C4-2B (cell line): ENCODE measurements around the gene UGT1A3.

Experiments
- H3K27ac ChIP-seq: fragments of 450-650 bp; 2 replicates; pipeline ENCODE4 v1.5.1; 2017
- ZFX ChIP-seq: fragments of 450-650 bp; IDR thresholded peaks from 2 replicates; pipeline ENCODE4 v1.6.1; 2017
- TF ChIP-seq, protein P1 (sequence below): fragments of 450-650 bp; conservative IDR thresholded peaks from 2 replicates; pipeline ENCODE4 v1.5.1; 2017; ENCODE audit warnings: mild to moderate bottlenecking

Gene UGT1A3

DNA sequence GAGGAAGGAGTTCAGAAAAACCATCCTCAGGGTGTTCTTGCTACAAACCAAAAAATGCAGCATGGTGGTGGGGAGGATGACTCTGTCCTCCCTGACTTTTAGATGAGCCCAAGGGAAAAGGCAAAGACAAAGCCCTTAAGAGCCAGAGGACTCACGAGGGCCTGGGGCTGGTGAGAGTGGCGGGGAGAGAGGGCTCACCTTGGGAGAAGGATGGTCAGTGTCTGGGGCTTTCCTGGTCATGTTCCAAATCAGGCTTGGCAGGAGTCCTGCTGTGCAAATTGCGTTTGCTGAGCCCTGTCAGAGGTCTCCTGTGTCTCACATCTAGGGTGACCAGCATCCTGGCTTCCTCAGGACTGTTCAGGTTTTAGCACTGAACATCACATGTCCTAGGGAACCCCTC is 35.9 kb downstream of the UGT1A3 start:
- H3K27ac ChIP-seq: no peak overlapping the region
- TF ChIP-seq, protein P1, sequence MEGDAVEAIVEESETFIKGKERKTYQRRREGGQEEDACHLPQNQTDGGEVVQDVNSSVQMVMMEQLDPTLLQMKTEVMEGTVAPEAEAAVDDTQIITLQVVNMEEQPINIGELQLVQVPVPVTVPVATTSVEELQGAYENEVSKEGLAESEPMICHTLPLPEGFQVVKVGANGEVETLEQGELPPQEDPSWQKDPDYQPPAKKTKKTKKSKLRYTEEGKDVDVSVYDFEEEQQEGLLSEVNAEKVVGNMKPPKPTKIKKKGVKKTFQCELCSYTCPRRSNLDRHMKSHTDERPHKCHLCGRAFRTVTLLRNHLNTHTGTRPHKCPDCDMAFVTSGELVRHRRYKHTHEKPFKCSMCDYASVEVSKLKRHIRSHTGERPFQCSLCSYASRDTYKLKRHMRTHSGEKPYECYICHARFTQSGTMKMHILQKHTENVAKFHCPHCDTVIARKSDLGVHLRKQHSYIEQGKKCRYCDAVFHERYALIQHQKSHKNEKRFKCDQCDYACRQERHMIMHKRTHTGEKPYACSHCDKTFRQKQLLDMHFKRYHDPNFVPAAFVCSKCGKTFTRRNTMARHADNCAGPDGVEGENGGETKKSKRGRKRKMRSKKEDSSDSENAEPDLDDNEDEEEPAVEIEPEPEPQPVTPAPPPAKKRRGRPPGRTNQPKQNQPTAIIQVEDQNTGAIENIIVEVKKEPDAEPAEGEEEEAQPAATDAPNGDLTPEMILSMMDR: no peak
- TF ChIP-seq ZFX: no peak

- TF ChIP-seq, protein P1: no peak
- TF ChIP-seq ZFX: no peak
- H3K27ac ChIP-seq: no peak overlapping the region
These were observed 37.6 kb downstream of the UGT1A3 start for GRCh38 chr2:233766416-233766815.

GRCh38 chr2:233768076-233768475 is 39.2 kb downstream of the UGT1A3 start:
- H3K27ac ChIP-seq: no peak overlapping the region
- no peak for TF ChIP-seq ZFX
- TF ChIP-seq, protein P1: no peak

- no peak for TF ChIP-seq ZFX
- TF ChIP-seq, protein P1: no peak
- H3K27ac ChIP-seq: no peak overlapping the region
These were observed 40.4 kb downstream of the UGT1A3 start for GRCh38 chr2:233769260-233769659.

DNA sequence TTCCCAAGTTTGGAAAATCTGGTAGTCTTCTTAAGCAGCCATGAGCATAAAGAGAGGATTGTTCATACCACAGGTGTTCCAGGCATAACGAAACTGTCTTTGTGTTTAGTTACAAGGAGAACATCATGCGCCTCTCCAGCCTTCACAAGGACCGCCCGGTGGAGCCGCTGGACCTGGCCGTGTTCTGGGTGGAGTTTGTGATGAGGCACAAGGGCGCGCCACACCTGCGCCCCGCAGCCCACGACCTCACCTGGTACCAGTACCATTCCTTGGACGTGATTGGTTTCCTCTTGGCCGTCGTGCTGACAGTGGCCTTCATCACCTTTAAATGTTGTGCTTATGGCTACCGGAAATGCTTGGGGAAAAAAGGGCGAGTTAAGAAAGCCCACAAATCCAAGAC is 43.3 kb downstream of the UGT1A3 start:
- TF ChIP-seq ZFX: no peak
- TF ChIP-seq, protein P1: no peak
- no peak overlapping the region for H3K27ac ChIP-seq

- no peak for TF ChIP-seq ZFX
- TF ChIP-seq, protein P1: peak; percentile 49
- no peak overlapping the region for H3K27ac ChIP-seq
These were observed 43.7 kb downstream of the UGT1A3 start for GRCh38 chr2:233772583-233772982.

- no peak overlapping the region for H3K27ac ChIP-seq
- TF ChIP-seq, protein P1: no peak
- no peak for TF ChIP-seq ZFX
These were observed 45.0 kb downstream of the UGT1A3 start for GRCh38 chr2:233773854-233774253.
